ENCODE data around the gene GAK. TPM values are rescaled to one million over a fixed set of nuclear protein-coding genes. Genes with fewer than 3 reads are reported as not detected.

GAK gene
- total RNA-seq, 4 donors from 2014 or later = 34.9 to 48.3 (median 44.5) TPM

DNA sequence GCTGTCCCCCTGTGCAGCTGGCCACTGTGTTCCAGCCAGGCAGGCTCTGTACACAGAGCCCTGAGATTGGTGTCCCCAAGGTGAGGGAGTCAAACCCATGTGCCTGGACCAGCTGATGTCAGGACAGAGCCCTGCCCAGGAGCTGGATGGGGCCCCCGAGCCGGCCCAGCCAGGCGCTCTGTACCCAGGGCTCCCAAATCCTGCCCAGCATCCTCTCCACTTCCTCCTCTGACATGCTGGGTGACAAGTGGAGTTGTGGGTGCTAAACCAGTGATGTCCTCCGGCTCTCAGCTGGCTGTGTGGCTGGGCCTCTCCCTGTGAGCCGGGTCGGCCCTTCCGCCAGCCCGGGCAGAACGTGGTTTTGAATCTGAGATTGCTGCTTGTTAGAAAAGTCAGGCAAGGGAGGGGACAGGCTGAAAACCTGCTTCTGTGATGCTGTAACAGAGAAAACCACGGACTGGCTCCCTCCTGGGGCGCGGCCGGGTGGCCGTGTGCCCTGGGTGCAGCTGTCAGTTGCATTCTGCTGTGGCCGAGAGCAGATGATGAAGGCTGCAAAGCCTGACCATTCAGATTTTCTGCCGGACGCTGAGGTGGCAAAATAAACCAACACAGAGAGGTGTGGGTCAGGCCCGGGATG lies 98.3 kb downstream of the GAK start:
- intact Hi-C loops (cut with DNase I; ENCODE audit: low total_unique reads) (no loop called here), in situ Hi-C loops (cut with MboI; ENCODE audit: low sequenced_read_pairs in 4 of 4) (no loop called here)
- no peak for TF ChIP-seq POLR2A (IDR thresholded peaks at IDR 0.05)
- TF ChIP-seq, protein P1, sequence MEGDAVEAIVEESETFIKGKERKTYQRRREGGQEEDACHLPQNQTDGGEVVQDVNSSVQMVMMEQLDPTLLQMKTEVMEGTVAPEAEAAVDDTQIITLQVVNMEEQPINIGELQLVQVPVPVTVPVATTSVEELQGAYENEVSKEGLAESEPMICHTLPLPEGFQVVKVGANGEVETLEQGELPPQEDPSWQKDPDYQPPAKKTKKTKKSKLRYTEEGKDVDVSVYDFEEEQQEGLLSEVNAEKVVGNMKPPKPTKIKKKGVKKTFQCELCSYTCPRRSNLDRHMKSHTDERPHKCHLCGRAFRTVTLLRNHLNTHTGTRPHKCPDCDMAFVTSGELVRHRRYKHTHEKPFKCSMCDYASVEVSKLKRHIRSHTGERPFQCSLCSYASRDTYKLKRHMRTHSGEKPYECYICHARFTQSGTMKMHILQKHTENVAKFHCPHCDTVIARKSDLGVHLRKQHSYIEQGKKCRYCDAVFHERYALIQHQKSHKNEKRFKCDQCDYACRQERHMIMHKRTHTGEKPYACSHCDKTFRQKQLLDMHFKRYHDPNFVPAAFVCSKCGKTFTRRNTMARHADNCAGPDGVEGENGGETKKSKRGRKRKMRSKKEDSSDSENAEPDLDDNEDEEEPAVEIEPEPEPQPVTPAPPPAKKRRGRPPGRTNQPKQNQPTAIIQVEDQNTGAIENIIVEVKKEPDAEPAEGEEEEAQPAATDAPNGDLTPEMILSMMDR (IDR thresholded peaks at IDR 0.05 in 4 of 5, conservative IDR thresholded peaks at IDR 0.05 in 1 of 5) = no peak
- Histone ChIP-seq H3K27me3 (peaks cover 11 to 28% (median 26%) of the 10 kb centered on the region in 3 donors), H3K4me1 (no peaks in the 10 kb centered on the region), H3K27ac (no peak overlapping the region), H3K36me3 (no peaks in the 10 kb centered on the region), H3K9me3 (peaks cover 0 to 19% (median 10%) of the 10 kb centered on the region in 3 donors), H3K4me3 (no peak overlapping the region)
- DNase-seq (no peak), ATAC-seq (no peak)

DNA sequence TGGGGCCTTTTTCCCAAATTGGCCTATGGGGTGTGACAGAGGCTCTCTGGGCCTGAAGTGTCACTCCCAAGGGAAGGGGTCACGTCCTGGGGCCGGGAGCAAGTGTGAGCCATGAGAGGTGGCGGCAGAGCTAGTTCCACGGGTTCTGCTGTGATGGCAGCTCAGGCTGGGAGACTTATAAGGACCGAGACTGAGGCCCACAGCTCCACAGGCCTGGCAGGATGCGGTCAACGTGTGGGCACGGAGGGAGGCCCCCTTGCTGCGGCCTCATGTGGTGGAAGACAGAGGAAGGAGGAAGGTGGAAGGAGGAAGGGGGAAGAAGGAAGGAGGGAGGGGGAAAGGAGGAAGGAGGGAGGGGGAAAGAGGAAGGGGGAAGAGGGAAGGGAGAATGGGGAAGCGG lies 99.0 kb downstream of the GAK start:
- H3K27ac ChIP-seq = no peak overlapping the region
- peaks cover 16 to 35% (median 26%) of the 10 kb centered on the region in 3 donors for H3K27me3 ChIP-seq
- no peak overlapping the region for H3K4me3 ChIP-seq
- ATAC-seq (no peak), DNase-seq (no peak)
- intact Hi-C loops (cut with DNase I; ENCODE audit: low total_unique reads) (no loop called here), in situ Hi-C loops (cut with MboI; ENCODE audit: low sequenced_read_pairs in 4 of 4) (no loop called here)
- H3K36me3 ChIP-seq = no peaks in the 10 kb centered on the region
- TF ChIP-seq, protein P1 (IDR thresholded peaks at IDR 0.05 in 4 of 5, conservative IDR thresholded peaks at IDR 0.05 in 1 of 5) = no peak
- TF ChIP-seq POLR2A (IDR thresholded peaks at IDR 0.05) = no peak
- H3K4me1 ChIP-seq = no peaks in the 10 kb centered on the region
- H3K9me3 ChIP-seq = peaks cover 0 to 15% (median 7%) of the 10 kb centered on the region in 3 donors

DNA sequence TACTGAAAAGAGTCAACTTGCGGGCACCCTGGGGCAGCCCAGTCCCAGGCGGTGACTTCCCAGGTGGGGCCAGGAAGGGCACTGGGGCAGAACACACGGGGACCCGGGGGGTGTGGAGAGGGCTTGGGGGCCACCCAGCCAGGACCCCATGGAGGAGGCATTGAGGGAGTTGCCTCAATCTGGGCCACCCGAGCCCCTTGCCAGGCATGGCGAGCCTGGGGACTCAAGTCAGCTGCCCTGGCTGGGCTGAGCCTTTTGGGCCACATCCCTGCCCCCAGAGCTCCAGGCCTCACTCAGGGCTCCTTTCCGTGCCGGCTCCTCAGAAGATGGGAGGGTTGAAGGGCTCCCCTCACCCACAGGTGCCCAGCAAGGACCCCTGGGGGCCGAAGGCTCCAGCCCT lies 99.6 kb downstream of the GAK start:
- no peaks in the 10 kb centered on the region for H3K4me1 ChIP-seq
- peaks cover 20 to 41% (median 31%) of the 10 kb centered on the region in 3 donors for H3K27me3 ChIP-seq
- TF ChIP-seq POLR2A (IDR thresholded peaks at IDR 0.05) = no peak
- TF ChIP-seq, protein P1 (IDR thresholded peaks at IDR 0.05 in 4 of 5, conservative IDR thresholded peaks at IDR 0.05 in 1 of 5) = no peak
- DNase-seq = no peak
- no peaks in the 10 kb centered on the region for H3K36me3 ChIP-seq
- H3K9me3 ChIP-seq = peaks cover 0 to 9% (median 2%) of the 10 kb centered on the region in 3 donors
- no peak overlapping the region for H3K4me3 ChIP-seq
- no peak for ATAC-seq
- no peak overlapping the region for H3K27ac ChIP-seq
- in situ Hi-C loops (cut with MboI; ENCODE audit: low sequenced_read_pairs in 4 of 4) (no loop called here), intact Hi-C loops (cut with DNase I; ENCODE audit: low total_unique reads) (no loop called here)

DNA sequence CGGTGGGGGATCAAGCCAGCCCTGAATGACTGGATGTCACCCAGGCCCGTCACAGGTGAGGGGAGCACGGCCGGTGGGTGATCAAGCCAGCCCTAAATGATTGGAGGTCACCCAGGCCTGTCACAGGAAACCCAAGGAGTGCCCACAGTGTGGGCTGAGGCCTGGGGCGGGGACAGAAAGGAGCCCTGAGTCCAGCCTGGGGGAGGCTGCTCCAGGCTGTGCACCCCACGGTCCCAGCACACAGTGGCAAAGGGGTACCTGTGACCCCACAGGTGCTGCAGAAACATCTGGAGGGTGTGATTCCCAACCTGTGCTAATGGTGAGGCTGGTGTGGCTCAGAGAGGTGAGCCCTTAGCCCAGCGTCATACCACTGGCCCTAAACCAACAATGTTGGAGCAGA lies 100.0 kb downstream of the GAK start:
- DNase-seq (no peak), ATAC-seq (no peak)
- Histone ChIP-seq H3K4me1 (no peaks in the 10 kb centered on the region), H3K27ac (no peak overlapping the region), H3K36me3 (no peaks in the 10 kb centered on the region), H3K4me3 (no peak overlapping the region), H3K27me3 (peaks cover 22 to 45% (median 35%) of the 10 kb centered on the region in 3 donors), H3K9me3 (peaks cover 0 to 4% (median 0%) of the 10 kb centered on the region in 3 donors)
- in situ Hi-C loops (cut with MboI; ENCODE audit: low sequenced_read_pairs in 4 of 4) = no loop called here
- intact Hi-C loops (cut with DNase I; ENCODE audit: low total_unique reads) = no loop called here
- TF ChIP-seq, protein P1 (IDR thresholded peaks at IDR 0.05 in 4 of 5, conservative IDR thresholded peaks at IDR 0.05 in 1 of 5) = no peak
- TF ChIP-seq POLR2A (IDR thresholded peaks at IDR 0.05) = no peak

DNA sequence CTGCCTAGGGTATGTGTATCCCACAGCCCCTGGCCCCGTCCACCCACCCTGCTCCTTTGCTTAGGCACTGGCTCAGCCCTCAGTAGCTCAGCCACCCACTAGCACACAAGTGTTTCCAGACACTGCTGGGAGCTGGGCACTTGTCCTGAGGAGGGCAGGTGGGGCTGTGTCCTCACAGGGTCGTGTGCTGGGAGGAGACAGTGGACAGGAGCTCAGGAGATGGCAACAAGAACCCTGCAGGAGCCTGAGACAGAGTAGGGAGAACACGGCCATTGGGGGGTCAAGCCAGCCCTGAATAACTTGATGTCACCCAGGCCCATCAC lies 100.7 kb downstream of the GAK start:
- peaks cover 0 to 4% (median 0%) of the 10 kb centered on the region in 3 donors for H3K9me3 ChIP-seq
- no peaks in the 10 kb centered on the region for H3K4me1 ChIP-seq
- peaks cover 25 to 52% (median 41%) of the 10 kb centered on the region in 3 donors for H3K27me3 ChIP-seq
- H3K4me3 ChIP-seq = no peak overlapping the region
- intact Hi-C loops (cut with DNase I; ENCODE audit: low total_unique reads) (no loop called here), in situ Hi-C loops (cut with MboI; ENCODE audit: low sequenced_read_pairs in 4 of 4) (no loop called here)
- H3K36me3 ChIP-seq = no peaks in the 10 kb centered on the region
- TF ChIP-seq POLR2A (IDR thresholded peaks at IDR 0.05) = no peak
- TF ChIP-seq, protein P1 (IDR thresholded peaks at IDR 0.05 in 4 of 5, conservative IDR thresholded peaks at IDR 0.05 in 1 of 5) = no peak
- DNase-seq = no peak
- H3K27ac ChIP-seq = no peak overlapping the region
- no peak for ATAC-seq

Measured in gastrocnemius medialis (tissue), 4 donors.